Suprapubic skin (tissue), 3 donors: ENCODE data around the gene BCHE.

Experiments used
- CTCF ChIP-seq, 2 donors: fragments of 200-600 bp in 1 of 2; fragments of 450-650 bp in 1 of 2; sonication (generic) in 1 of 2; IDR thresholded peaks; one replicate each; pipeline ENCODE4 v1.5.1; 2016 to 2019; ENCODE audit warnings: antibody characterized with exemption in 2 of 2, mild to moderate bottlenecking in 1 of 2, moderate library complexity in 1 of 2
- POLR2A ChIP-seq, 2 donors: fragments of 450-650 bp; IDR thresholded peaks; one replicate each; pipeline ENCODE4 v1.6.1; 2017; ENCODE audit warnings: antibody characterized with exemption in 2 of 2, mild to moderate bottlenecking in 2 of 2, moderate library complexity in 2 of 2

- TF ChIP-seq CTCF (IDR thresholded peaks at IDR 0.05) (no peak), POLR2A (IDR thresholded peaks at IDR 0.05) (no peak)
Observed at GRCh38 chr3:165855581-165855980, 18.4 kb upstream of the BCHE start.
